ENCODE results near the gene CAPN15.

CAPN15 gene

GRCh38 chr16:526181-527014, 1.1 kb upstream of the CAPN15 start:
- DNase-seq, result peak in 1 of 2 experiments; percentile 68

GRCh38 chr16:528111-529011, 849 bp downstream of the CAPN15 start:
- peak; percentile 65 to 72 for DNase-seq

- DNase-seq, result no peak
Observed at GRCh38 chr16:529012-529575, 1.6 kb downstream of the CAPN15 start.

DNA sequence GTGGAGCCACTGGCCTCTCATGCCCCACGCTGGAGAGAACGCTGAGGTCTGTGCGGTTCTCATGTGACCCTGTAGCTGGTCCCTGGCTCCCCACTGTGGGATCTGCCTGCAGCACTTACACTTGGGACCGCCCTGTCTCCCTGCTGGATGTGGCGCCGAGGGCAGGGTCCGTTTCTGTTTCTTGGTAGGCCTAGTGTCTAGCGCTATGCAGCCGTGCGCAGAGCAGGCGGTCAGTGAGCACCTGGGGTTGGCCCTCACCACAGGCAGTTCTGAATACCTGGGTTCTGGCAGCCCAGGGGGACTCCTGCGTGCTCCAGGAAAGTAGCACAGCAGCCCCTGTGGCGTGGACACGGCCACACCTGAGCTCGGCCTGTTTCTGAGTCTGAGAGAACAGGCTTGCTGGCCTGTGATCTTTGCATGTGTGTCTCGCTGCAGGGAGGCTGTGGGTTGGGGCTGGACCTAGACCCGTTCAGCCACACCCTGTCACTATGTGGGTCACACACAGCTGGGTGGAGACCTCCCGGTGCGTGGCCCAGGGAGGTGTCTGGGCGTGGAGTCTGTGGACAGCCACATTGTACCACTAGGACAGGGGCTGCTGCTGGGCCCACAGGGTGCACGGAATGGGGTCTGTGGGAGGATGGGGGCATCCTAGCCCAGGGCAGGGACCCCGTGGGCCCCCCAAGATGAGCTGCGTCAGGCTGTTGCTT, 2.8 kb downstream of the CAPN15 start:
- no peak for DNase-seq

DNA sequence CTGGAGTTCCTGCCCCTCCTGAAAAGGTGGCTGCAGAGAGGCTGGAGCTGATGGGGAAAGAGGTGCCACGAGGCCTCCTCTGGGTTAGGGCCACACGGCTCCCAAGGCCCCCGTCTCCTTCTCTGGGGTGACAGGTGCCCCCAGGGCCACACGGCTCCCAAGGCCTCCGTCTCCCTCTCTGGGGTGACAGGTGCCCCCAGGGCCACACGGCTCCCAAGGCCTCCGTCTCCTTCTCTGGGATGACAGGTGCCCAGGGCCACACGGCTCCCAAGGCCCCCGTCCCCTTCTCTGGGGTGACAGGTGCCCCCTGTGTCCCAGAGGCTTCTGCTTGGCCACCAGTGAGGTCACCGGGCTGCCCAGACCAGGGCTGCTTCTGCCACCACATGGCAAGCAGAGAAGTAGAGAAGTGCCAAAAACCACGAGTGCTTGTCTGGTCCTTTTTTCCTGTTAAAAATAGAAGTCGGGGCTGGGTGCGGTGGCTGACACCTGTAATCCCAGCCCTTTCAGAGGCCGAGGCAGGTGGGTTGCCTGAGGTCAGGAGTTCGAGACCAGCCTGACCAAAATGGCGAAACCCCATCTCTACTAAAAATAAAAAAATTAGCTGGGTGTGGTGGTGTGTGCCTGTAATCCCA, 4.1 kb downstream of the CAPN15 start:
- DNase-seq, result no peak

GRCh38 chr16:533391-534123, 6.0 kb downstream of the CAPN15 start:
- DNase-seq, result no peak

DNA sequence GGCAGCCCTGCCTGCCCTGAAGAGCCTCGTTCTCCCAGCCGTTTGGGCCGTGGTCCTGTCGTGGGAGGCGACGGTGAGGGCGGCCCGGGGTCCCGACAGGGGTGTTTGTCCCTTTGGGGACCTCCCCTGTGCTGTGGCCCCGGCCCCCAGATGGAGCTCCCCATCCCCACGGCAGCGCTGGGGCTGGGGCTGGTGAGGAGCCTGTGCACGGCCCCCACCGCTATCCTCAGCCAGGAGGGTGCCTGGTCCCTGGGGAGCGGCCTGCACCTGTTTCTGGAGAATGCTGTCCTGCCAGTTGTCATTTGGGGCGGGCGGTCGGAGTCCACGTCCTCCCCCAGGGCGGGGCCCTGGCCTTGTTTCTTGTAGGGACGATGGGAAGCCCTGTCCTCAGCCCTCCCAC, 6.6 kb downstream of the CAPN15 start:
- DNase-seq, result no peak

GRCh38 chr16:534856-535445, 7.4 kb downstream of the CAPN15 start:
- DNase-seq, result no peak

DNA sequence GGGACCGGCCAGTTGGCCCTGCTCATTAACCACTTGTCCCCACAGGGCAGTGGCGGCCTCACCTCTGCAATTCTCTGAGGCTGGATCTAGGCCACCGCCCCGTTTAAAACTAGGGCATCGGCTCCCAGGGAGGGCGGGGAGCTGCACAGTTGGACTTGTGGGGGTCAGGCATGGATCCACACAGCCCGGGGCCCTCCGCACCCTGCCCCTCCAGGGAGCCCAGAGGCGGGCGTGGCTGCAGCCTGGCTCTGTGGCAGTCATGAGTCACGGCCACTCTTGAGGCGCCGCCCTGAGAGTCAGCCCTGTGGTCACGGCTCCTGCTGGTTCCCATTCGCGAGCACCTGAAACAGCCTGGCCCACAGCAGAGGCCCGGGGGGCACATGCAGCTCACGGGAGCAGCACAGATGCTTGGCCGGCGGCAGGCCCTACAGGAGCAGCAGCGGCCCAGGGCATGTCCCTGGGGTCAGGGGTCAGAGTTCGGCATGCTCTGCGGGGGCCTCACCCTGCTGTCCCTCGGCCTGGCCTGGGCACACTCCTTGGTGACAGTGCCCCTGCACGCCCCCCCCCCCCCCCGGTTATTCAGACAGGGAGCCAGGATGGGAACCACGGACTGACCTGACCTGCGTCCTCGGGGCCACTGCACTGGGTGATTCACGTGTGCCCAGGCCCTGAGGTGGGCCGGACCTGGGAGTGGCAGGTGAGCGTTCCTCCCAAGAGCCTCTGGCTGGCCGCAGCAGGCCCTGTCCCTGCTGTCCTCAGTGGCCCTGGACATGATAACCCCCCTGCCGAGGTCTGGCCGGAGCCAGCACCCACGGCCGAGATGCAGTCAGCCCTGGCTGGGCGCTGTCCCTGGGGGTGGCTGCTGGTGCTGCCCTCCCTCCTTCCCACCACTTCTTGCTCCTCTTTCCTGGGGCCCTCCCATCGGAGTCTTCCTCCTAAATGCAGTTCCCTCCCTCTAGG, 8.2 kb downstream of the CAPN15 start:
- no peak for DNase-seq

DNA sequence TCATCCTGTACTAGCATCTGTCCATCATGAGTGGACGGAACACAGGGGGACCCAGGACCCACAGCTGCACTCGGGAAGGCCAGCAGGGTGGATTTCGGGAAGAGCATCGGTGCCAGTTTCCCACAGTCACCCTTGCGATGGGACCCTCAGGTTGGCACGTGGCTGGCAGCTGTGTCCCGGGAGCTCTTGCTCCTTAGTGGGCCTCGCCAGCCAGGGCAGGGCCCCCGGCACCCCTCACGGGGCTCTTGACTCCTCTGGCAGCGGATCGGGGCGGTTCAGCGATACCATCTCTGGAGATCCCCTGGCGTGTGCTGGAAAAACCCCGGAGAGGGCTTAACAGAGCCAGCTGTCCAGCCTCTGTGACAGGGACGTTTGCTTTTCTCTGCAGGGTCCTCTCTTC, 9.2 kb downstream of the CAPN15 start:
- no peak for DNase-seq

DNA sequence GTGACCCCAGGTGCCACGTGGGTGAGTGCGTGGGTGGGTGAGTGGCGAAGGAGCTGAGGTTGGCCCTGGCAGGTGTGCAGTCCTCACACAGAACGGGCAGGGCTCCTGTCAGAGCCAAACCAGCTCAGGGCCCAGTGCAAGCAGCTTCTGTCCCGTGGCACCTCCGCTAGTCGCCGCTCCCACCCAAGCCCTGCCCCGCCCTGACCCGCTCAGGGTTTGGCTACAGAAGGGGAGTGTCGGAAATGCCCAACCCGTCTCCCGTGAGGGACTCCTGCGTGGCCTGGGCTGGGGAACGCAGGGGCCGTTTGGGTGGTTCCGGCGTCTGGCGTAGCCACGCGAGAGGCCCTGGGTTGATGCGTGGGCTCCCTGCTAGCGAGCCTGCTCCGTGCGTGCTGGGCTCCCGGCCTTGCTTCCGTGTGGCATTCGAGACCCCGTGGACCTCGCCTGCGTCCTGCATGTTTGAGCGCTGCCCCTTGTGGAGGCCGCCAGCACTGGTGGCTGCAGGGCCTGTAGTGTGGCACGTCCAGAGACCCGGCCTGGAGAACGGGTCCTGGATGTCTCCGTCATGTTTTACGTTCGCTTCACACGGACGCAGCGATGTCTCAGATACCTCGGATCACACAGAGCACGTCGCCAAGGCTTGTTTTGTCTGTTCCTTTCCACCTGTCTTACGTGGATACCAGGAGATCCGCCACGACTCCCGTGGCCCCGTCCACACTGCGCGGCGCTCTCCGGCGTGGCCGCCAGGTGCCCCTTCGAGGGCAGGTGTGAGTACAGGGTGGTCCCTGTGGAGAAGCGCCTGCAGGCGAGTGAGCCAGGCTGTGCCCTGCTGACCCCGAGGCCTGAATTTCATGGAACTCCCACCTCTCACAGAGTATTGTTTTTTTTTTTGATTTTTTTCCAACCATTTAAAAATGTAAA, 10.2 kb downstream of the CAPN15 start:
- DNase-seq, result no peak

DNA sequence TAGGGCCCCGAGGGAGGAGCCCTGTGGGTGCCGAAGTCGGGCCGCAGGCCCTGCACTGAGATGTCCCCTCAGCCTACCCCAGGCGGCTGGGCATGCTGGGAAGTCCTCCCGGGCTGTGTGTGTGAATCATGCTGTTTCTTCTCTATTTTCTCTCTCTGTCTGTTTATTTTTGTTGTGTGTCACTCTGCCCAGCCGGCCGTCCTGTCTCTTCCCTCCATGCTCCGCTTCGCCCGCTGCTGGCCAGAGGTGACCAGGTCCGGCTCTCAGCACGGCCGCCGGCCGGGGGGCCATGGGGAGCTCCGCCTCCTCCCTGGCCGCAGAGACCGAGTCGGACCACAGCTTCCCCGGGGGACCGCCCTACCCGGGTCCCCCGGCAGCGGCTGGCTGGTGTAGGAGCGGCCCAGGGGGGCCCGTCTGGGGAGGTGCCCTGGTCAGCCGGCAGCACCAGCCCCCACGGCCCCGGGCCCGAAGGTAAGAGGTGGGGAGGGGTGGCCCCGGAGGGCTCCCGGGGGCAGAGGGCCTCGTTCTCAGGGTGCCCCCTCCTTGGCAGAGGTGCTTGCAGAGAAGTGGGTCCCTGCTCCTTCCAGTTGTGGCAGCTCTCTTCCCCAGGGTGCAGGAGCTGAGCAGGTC, 12.5 kb downstream of the CAPN15 start:
- no peak for DNase-seq

DNA sequence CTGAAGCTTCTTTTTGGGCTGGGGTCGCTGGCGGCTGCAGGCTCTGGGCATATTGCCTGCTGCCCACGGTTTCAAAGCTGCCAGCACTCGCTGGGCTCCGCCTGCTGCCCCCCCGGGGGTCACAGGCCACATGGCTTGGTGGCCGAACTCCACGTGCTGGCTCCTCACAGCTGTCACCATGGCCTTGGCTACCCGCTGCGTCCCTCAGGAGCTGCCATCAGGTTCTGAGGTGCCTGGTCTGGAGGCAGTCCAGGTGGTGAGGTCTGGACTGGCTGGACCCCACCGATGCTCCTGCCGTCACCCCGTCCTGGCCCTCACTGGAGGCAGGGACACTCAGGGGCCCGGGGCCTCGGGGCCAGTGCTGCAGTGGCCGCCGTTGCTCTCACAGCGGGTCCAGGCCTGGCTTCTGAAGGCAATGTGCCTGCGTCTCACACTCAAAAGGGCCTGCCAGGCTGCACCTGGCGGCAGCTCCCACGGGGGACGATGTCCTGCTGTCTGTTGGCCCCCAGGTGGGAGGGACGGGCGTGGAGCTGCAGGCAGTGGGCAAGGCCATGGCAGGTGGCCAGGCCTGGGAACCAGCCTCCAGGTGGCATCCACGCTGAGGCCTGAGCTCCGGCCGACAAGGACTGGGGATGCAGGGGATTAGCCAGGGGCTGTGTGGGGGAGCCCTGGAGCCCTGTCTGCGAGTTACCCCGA, 13.3 kb downstream of the CAPN15 start:
- no peak for DNase-seq

- no peak for DNase-seq
Observed at GRCh38 chr16:543301-544164, 16.0 kb downstream of the CAPN15 start.

- DNase-seq, result no peak
Observed at GRCh38 chr16:544517-544916, 17.0 kb downstream of the CAPN15 start.

GRCh38 chr16:546909-547770, 19.6 kb downstream of the CAPN15 start:
- peak; percentile 59 to 69 for DNase-seq

Data from activated T-cell treated with anti-CD3 and anti-CD28 coated beads, Interleukin-2, amount 50 U/mL, for 48 hours (primary cell).